ENCODE results near the gene LGALS8.

LGALS8 gene

GRCh38 chr1:236550961-236551851 is 27.4 kb downstream of the LGALS8 start:
- peaks cover 100% of the 10 kb centered on the region for H3K36me3 ChIP-seq (ENCODE audit: insufficient read depth, low read depth, low read length)
- peaks cover 2% of the 10 kb centered on the region; the same call in 1 of the 2 replicates for H3K4me1 ChIP-seq (ENCODE audit: insufficient read depth, low read length)
- no peak overlapping the region for H3K4me3 ChIP-seq (ENCODE audit: low read length)
- no peaks in the 10 kb centered on the region for H3K9me3 ChIP-seq (ENCODE audit: insufficient read depth, low read depth, low read length)
- no peak overlapping the region for H3K9ac ChIP-seq (ENCODE audit: low read depth, low read length)
- H3K27me3 ChIP-seq (ENCODE audit: insufficient read depth, low read length) = no peaks in the 10 kb centered on the region
- H3K27ac ChIP-seq (ENCODE audit: low read length) = no peak overlapping the region

- H3K27me3 ChIP-seq (ENCODE audit: insufficient read depth, low read length) = no peaks in the 10 kb centered on the region
- no peak overlapping the region for H3K4me3 ChIP-seq (ENCODE audit: low read length)
- H3K9ac ChIP-seq (ENCODE audit: low read depth, low read length) = no peak overlapping the region
- H3K4me1 ChIP-seq (ENCODE audit: insufficient read depth, low read length) = no peaks in the 10 kb centered on the region; the same call in 1 of the 2 replicates
- peaks cover 100% of the 10 kb centered on the region for H3K36me3 ChIP-seq (ENCODE audit: insufficient read depth, low read depth, low read length)
- no peaks in the 10 kb centered on the region for H3K9me3 ChIP-seq (ENCODE audit: insufficient read depth, low read depth, low read length)
- H3K27ac ChIP-seq (ENCODE audit: low read length) = no peak overlapping the region
Measured at GRCh38 chr1:236552096-236552495, 28.3 kb downstream of the LGALS8 start.

- Histone ChIP-seq H3K27ac (ENCODE audit: low read length) (no peak overlapping the region), H3K27me3 (ENCODE audit: insufficient read depth, low read length) (no peaks in the 10 kb centered on the region), H3K4me3 (ENCODE audit: low read length) (no peak overlapping the region), H3K4me1 (ENCODE audit: insufficient read depth, low read length) (no peaks in the 10 kb centered on the region), H3K36me3 (ENCODE audit: insufficient read depth, low read depth, low read length) (peaks cover 100% of the 10 kb centered on the region), H3K9ac (ENCODE audit: low read depth, low read length) (no peak overlapping the region), H3K9me3 (ENCODE audit: insufficient read depth, low read depth, low read length) (no peaks in the 10 kb centered on the region)
Measured at GRCh38 chr1:236552901-236553300, 29.1 kb downstream of the LGALS8 start.

DNA sequence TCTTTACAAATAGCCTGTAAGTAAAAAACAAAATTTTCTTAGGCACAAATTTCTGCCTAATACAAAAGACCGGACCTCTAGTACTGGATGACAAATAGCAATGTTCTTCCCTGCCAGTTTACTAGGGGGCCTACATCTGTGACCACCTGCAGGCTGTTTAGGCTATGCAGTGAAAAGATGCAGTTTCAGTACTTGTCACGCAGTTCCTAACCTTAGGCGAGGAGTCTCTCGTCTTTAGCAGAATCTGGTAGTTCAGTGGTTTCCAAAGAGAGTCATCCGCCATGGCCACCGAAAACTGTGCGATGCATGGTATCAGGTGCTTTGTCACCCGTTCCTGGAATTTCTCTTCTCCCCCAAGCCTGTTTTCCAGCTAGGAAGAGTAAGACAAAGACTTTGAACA is 29.6 kb downstream of the LGALS8 start:
- no peak overlapping the region for H3K9ac ChIP-seq (ENCODE audit: low read depth, low read length)
- H3K4me3 ChIP-seq (ENCODE audit: low read length) = no peak overlapping the region
- no peaks in the 10 kb centered on the region for H3K27me3 ChIP-seq (ENCODE audit: insufficient read depth, low read length)
- peaks cover 100% of the 10 kb centered on the region for H3K36me3 ChIP-seq (ENCODE audit: insufficient read depth, low read depth, low read length)
- no peak overlapping the region for H3K27ac ChIP-seq (ENCODE audit: low read length)
- H3K9me3 ChIP-seq (ENCODE audit: insufficient read depth, low read depth, low read length) = no peaks in the 10 kb centered on the region
- H3K4me1 ChIP-seq (ENCODE audit: insufficient read depth, low read length) = no peaks in the 10 kb centered on the region

GRCh38 chr1:236556606-236557005 is 32.8 kb downstream of the LGALS8 start:
- peaks cover 98% of the 10 kb centered on the region for H3K36me3 ChIP-seq (ENCODE audit: insufficient read depth, low read depth, low read length)
- no peak overlapping the region for H3K4me3 ChIP-seq (ENCODE audit: low read length)
- H3K27me3 ChIP-seq (ENCODE audit: insufficient read depth, low read length) = no peaks in the 10 kb centered on the region
- H3K4me1 ChIP-seq (ENCODE audit: insufficient read depth, low read length) = no peaks in the 10 kb centered on the region
- H3K9ac ChIP-seq (ENCODE audit: low read depth, low read length) = no peak overlapping the region
- H3K27ac ChIP-seq (ENCODE audit: low read length) = no peak overlapping the region
- no peaks in the 10 kb centered on the region for H3K9me3 ChIP-seq (ENCODE audit: insufficient read depth, low read depth, low read length)

DNA sequence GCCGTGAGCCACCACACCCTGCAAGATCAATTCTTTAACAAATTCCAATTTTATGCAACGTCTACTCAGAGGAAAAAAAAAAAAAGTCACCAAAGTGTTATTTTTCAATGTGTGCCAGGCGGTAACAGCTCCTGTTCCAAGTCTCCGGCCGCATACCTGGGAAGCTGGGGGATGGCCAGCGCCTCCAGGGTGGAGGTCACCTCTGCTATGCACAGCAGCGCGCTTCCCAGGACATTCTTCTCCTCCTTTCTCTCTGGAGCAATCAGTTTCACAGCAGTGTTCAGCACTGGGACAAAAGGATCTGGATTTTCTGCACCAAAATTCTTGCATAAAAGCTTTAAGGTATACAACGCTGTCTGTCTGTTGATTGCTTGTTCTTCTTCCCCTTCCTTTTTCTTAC is 34.3 kb downstream of the LGALS8 start:
- Histone ChIP-seq H3K9me3 (ENCODE audit: insufficient read depth, low read depth, low read length) (no peaks in the 10 kb centered on the region), H3K4me3 (ENCODE audit: low read length) (no peak overlapping the region), H3K9ac (ENCODE audit: low read depth, low read length) (no peak overlapping the region)

GRCh38 chr1:236558846-236559245 is 35.1 kb downstream of the LGALS8 start:
- Histone ChIP-seq H3K27ac (ENCODE audit: low read length) (no peak overlapping the region), H3K9ac (ENCODE audit: low read depth, low read length) (no peak overlapping the region), H3K27me3 (ENCODE audit: insufficient read depth, low read length) (no peaks in the 10 kb centered on the region), H3K9me3 (ENCODE audit: insufficient read depth, low read depth, low read length) (no peaks in the 10 kb centered on the region), H3K4me1 (ENCODE audit: insufficient read depth, low read length) (no peaks in the 10 kb centered on the region), H3K4me3 (ENCODE audit: low read length) (no peak overlapping the region), H3K36me3 (ENCODE audit: insufficient read depth, low read depth, low read length) (peaks cover 95% of the 10 kb centered on the region)

More for the DNA sequence above, 34.3 kb downstream of the LGALS8 start:
- Histone ChIP-seq H3K4me1 (ENCODE audit: insufficient read depth, low read length) (no peaks in the 10 kb centered on the region), H3K27ac (ENCODE audit: low read length) (no peak overlapping the region), H3K36me3 (ENCODE audit: insufficient read depth, low read depth, low read length) (peaks cover 95% of the 10 kb centered on the region), H3K27me3 (ENCODE audit: insufficient read depth, low read length) (no peaks in the 10 kb centered on the region)

GRCh38 chr1:236560213-236560771 is 36.5 kb downstream of the LGALS8 start:
- Histone ChIP-seq H3K4me3 (ENCODE audit: low read length) (no peak overlapping the region), H3K36me3 (ENCODE audit: insufficient read depth, low read depth, low read length) (peaks cover 95% of the 10 kb centered on the region), H3K27ac (ENCODE audit: low read length) (no peak overlapping the region), H3K9ac (ENCODE audit: low read depth, low read length) (no peak overlapping the region), H3K27me3 (ENCODE audit: insufficient read depth, low read length) (no peaks in the 10 kb centered on the region), H3K9me3 (ENCODE audit: insufficient read depth, low read depth, low read length) (no peaks in the 10 kb centered on the region), H3K4me1 (ENCODE audit: insufficient read depth, low read length) (no peaks in the 10 kb centered on the region)

DNA sequence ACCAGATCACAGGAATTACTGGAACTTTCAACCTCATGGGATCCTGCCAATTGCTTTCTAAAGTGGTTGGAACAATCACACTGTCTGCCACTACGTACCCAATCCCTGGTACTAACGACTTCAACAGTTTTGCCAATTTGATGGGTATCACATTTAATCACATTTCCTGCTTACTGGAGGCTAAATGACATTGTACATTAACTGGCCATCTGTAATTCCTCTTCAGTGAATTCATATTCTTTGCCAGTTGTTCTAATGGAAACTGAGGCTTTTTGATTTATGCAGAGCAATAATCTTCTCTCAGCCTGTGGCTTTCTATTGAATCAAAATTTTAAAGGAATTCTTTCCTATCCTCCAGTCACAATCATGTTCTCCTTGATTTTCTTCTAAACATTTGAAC is 38.2 kb downstream of the LGALS8 start:
- no peaks in the 10 kb centered on the region for H3K27me3 ChIP-seq (ENCODE audit: insufficient read depth, low read length)
- H3K4me3 ChIP-seq (ENCODE audit: low read length) = no peak overlapping the region
- no peak overlapping the region for H3K9ac ChIP-seq (ENCODE audit: low read depth, low read length)
- H3K9me3 ChIP-seq (ENCODE audit: insufficient read depth, low read depth, low read length) = no peaks in the 10 kb centered on the region
- H3K27ac ChIP-seq (ENCODE audit: low read length) = no peak overlapping the region
- peaks cover 95% of the 10 kb centered on the region for H3K36me3 ChIP-seq (ENCODE audit: insufficient read depth, low read depth, low read length)
- H3K4me1 ChIP-seq (ENCODE audit: insufficient read depth, low read length) = no peaks in the 10 kb centered on the region

DNA sequence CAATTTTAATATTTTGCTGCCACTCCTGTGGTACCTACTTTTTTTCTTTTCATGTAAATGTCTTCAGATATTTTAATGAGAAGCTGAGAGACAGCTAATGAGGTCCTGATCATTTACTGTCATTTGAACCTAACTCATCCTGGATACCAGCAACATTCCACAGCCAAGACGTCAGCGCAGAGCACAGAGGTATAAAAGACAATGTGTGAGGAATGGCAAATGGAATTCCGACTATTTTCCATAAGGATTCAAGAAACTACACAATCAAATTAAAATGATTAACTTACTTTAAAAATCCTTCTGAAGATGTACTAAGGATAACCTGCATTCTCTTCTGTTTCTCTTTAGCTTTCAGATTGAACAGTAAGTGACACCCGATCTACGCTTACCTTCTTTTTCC is 41.7 kb downstream of the LGALS8 start:
- no peak overlapping the region for H3K27ac ChIP-seq (ENCODE audit: low read length)
- H3K9ac ChIP-seq (ENCODE audit: low read depth, low read length) = no peak overlapping the region
- peaks cover 97% of the 10 kb centered on the region for H3K36me3 ChIP-seq (ENCODE audit: insufficient read depth, low read depth, low read length)
- H3K9me3 ChIP-seq (ENCODE audit: insufficient read depth, low read depth, low read length) = no peaks in the 10 kb centered on the region
- H3K4me1 ChIP-seq (ENCODE audit: insufficient read depth, low read length) = no peaks in the 10 kb centered on the region
- H3K27me3 ChIP-seq (ENCODE audit: insufficient read depth, low read length) = no peaks in the 10 kb centered on the region
- H3K4me3 ChIP-seq (ENCODE audit: low read length) = no peak overlapping the region

DNA sequence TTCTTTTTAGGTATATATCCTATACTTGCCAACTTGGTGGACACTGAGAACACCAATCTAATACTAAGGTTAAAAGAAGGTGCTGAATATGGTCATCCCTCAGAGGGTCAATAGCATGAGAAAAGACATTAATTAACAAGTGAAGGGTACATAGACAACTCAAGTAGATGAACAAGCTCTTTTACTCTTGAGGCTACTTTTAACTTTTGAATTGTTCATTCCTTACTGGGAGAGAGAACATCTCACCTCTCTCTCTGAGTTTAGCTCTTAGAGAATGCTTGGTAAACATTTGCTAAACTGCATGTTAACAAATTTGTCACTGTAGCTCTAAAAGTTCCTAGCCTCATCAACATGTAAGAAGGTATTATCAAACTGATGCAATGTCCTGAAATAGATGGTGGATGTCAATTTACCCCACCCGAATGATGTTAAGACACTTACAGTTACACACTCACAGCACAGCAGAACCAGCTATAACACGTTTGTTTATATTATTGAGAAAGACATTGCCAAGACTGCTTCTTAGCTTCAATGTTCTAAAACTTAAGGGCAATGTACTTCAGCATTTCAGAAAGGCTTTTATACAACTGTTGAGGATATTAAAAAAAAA is 44.6 kb downstream of the LGALS8 start:
- Histone ChIP-seq H3K27me3 (ENCODE audit: insufficient read depth, low read length) (no peaks in the 10 kb centered on the region), H3K4me1 (ENCODE audit: insufficient read depth, low read length) (no peaks in the 10 kb centered on the region), H3K27ac (ENCODE audit: low read length) (no peak overlapping the region), H3K4me3 (ENCODE audit: low read length) (no peak overlapping the region), H3K36me3 (ENCODE audit: insufficient read depth, low read depth, low read length) (peaks cover 100% of the 10 kb centered on the region), H3K9me3 (ENCODE audit: insufficient read depth, low read depth, low read length) (no peaks in the 10 kb centered on the region), H3K9ac (ENCODE audit: low read depth, low read length) (no peak overlapping the region)

DNA sequence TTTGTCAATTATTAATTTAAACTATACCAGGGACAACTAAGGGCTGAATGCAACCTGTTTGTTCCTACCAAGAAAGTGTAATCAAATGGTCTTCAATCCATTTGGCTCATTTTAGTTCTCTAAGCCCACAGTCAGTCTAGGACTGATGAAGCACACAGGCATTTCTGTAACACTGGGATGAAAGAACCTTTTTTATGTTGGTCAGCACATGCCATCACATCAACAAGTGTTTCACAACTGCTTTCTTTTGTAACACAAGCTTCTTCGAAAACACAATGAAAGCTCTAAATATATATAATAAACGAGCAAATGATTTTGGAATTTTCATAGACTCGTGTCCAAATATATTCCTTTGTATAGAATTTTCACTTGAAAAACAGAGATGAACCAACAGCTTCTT is 51.7 kb downstream of the LGALS8 start:
- Histone ChIP-seq H3K4me3 (ENCODE audit: low read length) (no peak overlapping the region), H3K9me3 (ENCODE audit: insufficient read depth, low read depth, low read length) (no peaks in the 10 kb centered on the region), H3K36me3 (ENCODE audit: insufficient read depth, low read depth, low read length) (peaks cover 98% of the 10 kb centered on the region), H3K27me3 (ENCODE audit: insufficient read depth, low read length) (no peaks in the 10 kb centered on the region), H3K9ac (ENCODE audit: low read depth, low read length) (no peak overlapping the region), H3K4me1 (ENCODE audit: insufficient read depth, low read length) (no peaks in the 10 kb centered on the region), H3K27ac (ENCODE audit: low read length) (no peak overlapping the region)

Data from iPS-20b (cell line).